GM23338 (cell line): Measurements from ENCODE around the gene MFRP. TPM values are rescaled to one million over a fixed set of nuclear protein-coding genes. Genes with fewer than 3 reads are reported as not detected.

Source experiments
- ATAC-seq: fragments of 200-7000 bp; cut with Tn5 transposase; 3 replicates; pipeline ENCODE4 v1.9.1; 2020
- DNase-seq: peaks from one replicate; pipeline ENCODE4 v3.0.0-alpha.2; 2015; ENCODE audit warnings: low spot score
- H2AFZ ChIP-seq: fragments of 200-600 bp; sonication (generic); 2 replicates; pipeline ENCODE4 v1.8.0; 2016; ENCODE audit warnings: antibody characterized with exemption, mild to moderate bottlenecking, moderate library complexity
- H3F3A ChIP-seq: fragments of 200-600 bp; sonication (generic); replicated peaks from 2 replicates; pipeline ENCODE4 v1.8.0; 2017; ENCODE audit warnings: antibody characterized with exemption, mixed run types, low read depth
- H3K27ac ChIP-seq: fragments of 200-600 bp; sonication (generic); 2 replicates; pipeline ENCODE4 v1.6.1; 2016; ENCODE audit warnings: low read depth
- H3K27me3 ChIP-seq: fragments of 200-600 bp; sonication (generic); 2 replicates; pipeline ENCODE4 v1.8.0; 2016; ENCODE audit warnings: mild to moderate bottlenecking, mixed run types, moderate library complexity; ENCODE audit not compliant: insufficient read depth
- H3K36me3 ChIP-seq: fragments of 200-600 bp; sonication (generic); 2 replicates; pipeline ENCODE4 v1.8.0; 2016; ENCODE audit warnings: mild to moderate bottlenecking; ENCODE audit not compliant: insufficient read depth
- H3K4me1 ChIP-seq: fragments of 200-600 bp; sonication (generic); 2 replicates; pipeline ENCODE4 v1.8.0; 2016; ENCODE audit warnings: mild to moderate bottlenecking, moderate library complexity; ENCODE audit not compliant: insufficient read depth
- H3K4me2 ChIP-seq: fragments of 200-600 bp; sonication (generic); 2 replicates; pipeline ENCODE4 v1.7.1; 2017; ENCODE audit warnings: mixed run types
- H3K4me3 ChIP-seq: fragments of 200-600 bp; sonication (generic); 2 replicates; pipeline ENCODE4 v1.6.1; 2016; ENCODE audit warnings: mixed run types
- H3K79me2 ChIP-seq: fragments of 200-600 bp; sonication (generic); replicated peaks from 2 replicates; pipeline ENCODE4 v1.8.0; 2017; ENCODE audit warnings: mild to moderate bottlenecking; ENCODE audit not compliant: insufficient read depth
- H3K9me2 ChIP-seq: fragments of 200-600 bp; sonication (generic); 2 replicates; pipeline ENCODE4 v1.8.0; 2017; ENCODE audit not compliant: insufficient read depth
- H4K20me1 ChIP-seq: fragments of 200-600 bp; sonication (generic); replicated peaks from 2 replicates; pipeline ENCODE4 v1.8.0; 2017; ENCODE audit warnings: mild to moderate bottlenecking; ENCODE audit not compliant: insufficient read depth
- H3K27ac Mint-ChIP-seq: 2 replicates; pipeline ENCODE4 v1.8.0; 2020; ENCODE audit warnings: inconsistent platforms, mild to moderate bottlenecking, moderate library complexity, mixed read lengths
- H3K27me3 Mint-ChIP-seq: 3 replicates; pipeline ENCODE4 v1.8.0; 2022; ENCODE audit warnings: low read depth, mild to moderate bottlenecking, moderate library complexity, mixed read lengths, inconsistent platforms; ENCODE audit not compliant: insufficient read depth, poor library complexity
- H3K36me3 Mint-ChIP-seq: 3 replicates; pipeline ENCODE4 v1.8.0; 2021; ENCODE audit warnings: low read depth, mild to moderate bottlenecking, inconsistent platforms, moderate library complexity, mixed read lengths
- H3K4me1 Mint-ChIP-seq: 3 replicates; pipeline ENCODE4 v1.8.0; 2020; ENCODE audit warnings: mild to moderate bottlenecking, inconsistent platforms, mixed read lengths
- H3K4me3 Mint-ChIP-seq: 3 replicates; pipeline ENCODE4 v1.8.0; 2021; ENCODE audit warnings: moderate library complexity, mild to moderate bottlenecking, inconsistent platforms, mixed read lengths
- H3K9me3 Mint-ChIP-seq: 3 replicates; pipeline ENCODE4 v1.8.0; 2020; ENCODE audit warnings: moderate library complexity, mild to moderate bottlenecking, inconsistent platforms, mixed read lengths
- CREB1 ChIP-seq: fragments of 250-450 bp; sonication (Bioruptor Pico); IDR thresholded peaks from 2 replicates; pipeline ENCODE4 v1.5.0; 2020; ENCODE audit warnings: low read depth, mild to moderate bottlenecking, moderate library complexity
- EZH2 ChIP-seq: fragments of 200-600 bp; sonication (generic); IDR thresholded peaks from one replicate; pipeline ENCODE4 v1.8.0; 2017; ENCODE audit warnings: antibody characterized with exemption, mild to moderate bottlenecking, low read depth; ENCODE audit not compliant: unreplicated experiment
- POLR2AphosphoS5 ChIP-seq: IDR thresholded peaks from 2 replicates; pipeline ENCODE4 v1.6.1; 2016; ENCODE audit warnings: antibody characterized with exemption, low read depth
- polyA plus RNA-seq: library from polyadenylated mRNA; unstranded; fragments of >200 nt; fragmentation: Nextera tagmentation; extraction: Ambion mirVana; gene quantifications from 2 replicates; pipeline ENCODE4 v1.2.1, GENCODE V29; 2016
- total RNA-seq: library from RNA; depleted of rRNA; stranded (reverse); fragments of >200 nt; shearing (Covaris generic); gene quantifications from 2 replicates; pipeline ENCODE4 v1.2.3, GENCODE V29; 2014
- TF ChIP-seq, protein P1 (sequence below): fragments of 250-450 bp; sonication (Bioruptor Pico); IDR thresholded peaks from 2 replicates; pipeline ENCODE4 v1.5.0; 2020; ENCODE audit warnings: mild to moderate bottlenecking, moderate library complexity
- TF ChIP-seq, protein P2 (sequence below), 2 experiments: fragments of 200-600 bp in 1 of 2; sonication (generic) in 1 of 2; conservative IDR thresholded peaks; 2 replicates each; pipeline versions ENCODE4 v1.5.1 to v1.6.1; 2016 to 2017; ENCODE audit warnings: antibody characterized with exemption in 2 of 2, low read depth in 2 of 2, mild to moderate bottlenecking in 2 of 2, moderate library complexity in 1 of 2

Gene MFRP
- total and polyA plus RNA-seq, 2 experiments from 2014 or later = 0.03 TPM; not detected in 1

DNA sequence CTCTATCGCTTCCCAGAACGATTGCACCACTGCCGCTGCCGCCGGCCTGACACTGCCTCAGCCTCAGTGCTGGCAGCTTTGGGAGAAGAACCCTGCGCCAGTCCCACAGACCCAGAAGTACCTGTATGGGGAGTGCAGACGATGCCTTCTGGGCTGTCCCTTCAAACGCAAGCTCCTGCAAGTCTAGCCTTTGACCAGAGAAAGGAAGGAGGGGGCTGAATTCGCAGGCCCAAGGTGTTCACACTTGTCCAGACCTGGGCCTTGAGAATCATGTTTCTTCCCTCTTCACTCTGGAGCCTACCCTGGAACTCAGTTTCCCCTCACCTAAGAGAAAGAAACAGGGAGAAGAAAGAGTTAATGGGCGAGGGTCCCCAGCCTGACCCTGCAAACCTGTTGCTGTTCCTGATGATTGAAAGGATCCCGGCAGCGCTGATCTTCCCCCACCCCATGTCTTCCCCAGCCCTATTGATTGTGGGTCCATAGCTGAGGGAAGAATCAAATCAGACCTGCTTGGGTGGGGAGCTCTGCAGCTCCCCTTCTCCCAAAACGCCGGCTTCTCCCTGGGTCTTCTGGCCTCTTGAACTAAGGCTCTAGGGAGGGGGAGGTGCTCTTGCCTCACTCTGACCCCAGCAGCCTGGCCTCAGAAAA, 28.8 kb downstream of the MFRP start (continued):
- TF ChIP-seq, protein P1, sequence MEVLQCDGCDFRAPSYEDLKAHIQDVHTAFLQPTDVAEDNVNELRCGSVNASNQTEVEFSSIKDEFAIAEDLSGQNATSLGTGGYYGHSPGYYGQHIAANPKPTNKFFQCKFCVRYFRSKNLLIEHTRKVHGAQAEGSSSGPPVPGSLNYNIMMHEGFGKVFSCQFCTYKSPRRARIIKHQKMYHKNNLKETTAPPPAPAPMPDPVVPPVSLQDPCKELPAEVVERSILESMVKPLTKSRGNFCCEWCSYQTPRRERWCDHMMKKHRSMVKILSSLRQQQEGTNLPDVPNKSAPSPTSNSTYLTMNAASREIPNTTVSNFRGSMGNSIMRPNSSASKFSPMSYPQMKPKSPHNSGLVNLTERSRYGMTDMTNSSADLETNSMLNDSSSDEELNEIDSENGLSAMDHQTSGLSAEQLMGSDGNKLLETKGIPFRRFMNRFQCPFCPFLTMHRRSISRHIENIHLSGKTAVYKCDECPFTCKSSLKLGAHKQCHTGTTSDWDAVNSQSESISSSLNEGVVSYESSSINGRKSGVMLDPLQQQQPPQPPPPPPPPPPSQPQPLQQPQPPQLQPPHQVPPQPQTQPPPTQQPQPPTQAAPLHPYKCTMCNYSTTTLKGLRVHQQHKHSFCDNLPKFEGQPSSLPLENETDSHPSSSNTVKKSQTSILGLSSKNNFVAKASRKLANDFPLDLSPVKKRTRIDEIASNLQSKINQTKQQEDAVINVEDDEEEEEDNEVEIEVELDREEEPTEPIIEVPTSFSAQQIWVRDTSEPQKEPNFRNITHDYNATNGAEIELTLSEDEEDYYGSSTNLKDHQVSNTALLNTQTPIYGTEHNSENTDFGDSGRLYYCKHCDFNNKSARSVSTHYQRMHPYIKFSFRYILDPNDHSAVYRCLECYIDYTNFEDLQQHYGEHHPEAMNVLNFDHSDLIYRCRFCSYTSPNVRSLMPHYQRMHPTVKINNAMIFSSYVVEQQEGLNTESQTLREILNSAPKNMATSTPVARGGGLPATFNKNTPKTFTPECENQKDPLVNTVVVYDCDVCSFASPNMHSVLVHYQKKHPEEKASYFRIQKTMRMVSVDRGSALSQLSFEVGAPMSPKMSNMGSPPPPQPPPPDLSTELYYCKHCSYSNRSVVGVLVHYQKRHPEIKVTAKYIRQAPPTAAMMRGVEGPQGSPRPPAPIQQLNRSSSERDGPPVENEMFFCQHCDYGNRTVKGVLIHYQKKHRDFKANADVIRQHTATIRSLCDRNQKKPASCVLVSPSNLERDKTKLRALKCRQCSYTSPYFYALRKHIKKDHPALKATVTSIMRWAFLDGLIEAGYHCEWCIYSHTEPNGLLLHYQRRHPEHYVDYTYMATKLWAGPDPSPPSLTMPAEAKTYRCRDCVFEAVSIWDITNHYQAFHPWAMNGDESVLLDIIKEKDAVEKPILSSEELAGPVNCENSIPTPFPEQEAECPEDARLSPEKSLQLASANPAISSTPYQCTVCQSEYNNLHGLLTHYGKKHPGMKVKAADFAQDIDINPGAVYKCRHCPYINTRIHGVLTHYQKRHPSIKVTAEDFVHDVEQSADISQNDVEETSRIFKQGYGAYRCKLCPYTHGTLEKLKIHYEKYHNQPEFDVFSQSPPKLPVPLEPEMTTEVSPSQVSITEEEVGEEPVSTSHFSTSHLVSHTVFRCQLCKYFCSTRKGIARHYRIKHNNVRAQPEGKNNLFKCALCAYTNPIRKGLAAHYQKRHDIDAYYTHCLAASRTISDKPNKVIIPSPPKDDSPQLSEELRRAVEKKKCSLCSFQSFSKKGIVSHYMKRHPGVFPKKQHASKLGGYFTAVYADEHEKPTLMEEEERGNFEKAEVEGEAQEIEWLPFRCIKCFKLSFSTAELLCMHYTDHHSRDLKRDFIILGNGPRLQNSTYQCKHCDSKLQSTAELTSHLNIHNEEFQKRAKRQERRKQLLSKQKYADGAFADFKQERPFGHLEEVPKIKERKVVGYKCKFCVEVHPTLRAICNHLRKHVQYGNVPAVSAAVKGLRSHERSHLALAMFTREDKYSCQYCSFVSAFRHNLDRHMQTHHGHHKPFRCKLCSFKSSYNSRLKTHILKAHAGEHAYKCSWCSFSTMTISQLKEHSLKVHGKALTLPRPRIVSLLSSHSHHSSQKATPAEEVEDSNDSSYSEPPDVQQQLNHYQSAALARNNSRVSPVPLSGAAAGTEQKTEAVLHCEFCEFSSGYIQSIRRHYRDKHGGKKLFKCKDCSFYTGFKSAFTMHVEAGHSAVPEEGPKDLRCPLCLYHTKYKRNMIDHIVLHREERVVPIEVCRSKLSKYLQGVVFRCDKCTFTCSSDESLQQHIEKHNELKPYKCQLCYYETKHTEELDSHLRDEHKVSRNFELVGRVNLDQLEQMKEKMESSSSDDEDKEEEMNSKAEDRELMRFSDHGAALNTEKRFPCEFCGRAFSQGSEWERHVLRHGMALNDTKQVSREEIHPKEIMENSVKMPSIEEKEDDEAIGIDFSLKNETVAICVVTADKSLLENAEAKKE (CRISPR knock-in tag) = no peak
- TF ChIP-seq, protein P2, sequence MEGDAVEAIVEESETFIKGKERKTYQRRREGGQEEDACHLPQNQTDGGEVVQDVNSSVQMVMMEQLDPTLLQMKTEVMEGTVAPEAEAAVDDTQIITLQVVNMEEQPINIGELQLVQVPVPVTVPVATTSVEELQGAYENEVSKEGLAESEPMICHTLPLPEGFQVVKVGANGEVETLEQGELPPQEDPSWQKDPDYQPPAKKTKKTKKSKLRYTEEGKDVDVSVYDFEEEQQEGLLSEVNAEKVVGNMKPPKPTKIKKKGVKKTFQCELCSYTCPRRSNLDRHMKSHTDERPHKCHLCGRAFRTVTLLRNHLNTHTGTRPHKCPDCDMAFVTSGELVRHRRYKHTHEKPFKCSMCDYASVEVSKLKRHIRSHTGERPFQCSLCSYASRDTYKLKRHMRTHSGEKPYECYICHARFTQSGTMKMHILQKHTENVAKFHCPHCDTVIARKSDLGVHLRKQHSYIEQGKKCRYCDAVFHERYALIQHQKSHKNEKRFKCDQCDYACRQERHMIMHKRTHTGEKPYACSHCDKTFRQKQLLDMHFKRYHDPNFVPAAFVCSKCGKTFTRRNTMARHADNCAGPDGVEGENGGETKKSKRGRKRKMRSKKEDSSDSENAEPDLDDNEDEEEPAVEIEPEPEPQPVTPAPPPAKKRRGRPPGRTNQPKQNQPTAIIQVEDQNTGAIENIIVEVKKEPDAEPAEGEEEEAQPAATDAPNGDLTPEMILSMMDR (conservative IDR thresholded peaks at IDR 0.05; ENCODE audit: low read depth in 2 of 2) = no peak

DNA sequence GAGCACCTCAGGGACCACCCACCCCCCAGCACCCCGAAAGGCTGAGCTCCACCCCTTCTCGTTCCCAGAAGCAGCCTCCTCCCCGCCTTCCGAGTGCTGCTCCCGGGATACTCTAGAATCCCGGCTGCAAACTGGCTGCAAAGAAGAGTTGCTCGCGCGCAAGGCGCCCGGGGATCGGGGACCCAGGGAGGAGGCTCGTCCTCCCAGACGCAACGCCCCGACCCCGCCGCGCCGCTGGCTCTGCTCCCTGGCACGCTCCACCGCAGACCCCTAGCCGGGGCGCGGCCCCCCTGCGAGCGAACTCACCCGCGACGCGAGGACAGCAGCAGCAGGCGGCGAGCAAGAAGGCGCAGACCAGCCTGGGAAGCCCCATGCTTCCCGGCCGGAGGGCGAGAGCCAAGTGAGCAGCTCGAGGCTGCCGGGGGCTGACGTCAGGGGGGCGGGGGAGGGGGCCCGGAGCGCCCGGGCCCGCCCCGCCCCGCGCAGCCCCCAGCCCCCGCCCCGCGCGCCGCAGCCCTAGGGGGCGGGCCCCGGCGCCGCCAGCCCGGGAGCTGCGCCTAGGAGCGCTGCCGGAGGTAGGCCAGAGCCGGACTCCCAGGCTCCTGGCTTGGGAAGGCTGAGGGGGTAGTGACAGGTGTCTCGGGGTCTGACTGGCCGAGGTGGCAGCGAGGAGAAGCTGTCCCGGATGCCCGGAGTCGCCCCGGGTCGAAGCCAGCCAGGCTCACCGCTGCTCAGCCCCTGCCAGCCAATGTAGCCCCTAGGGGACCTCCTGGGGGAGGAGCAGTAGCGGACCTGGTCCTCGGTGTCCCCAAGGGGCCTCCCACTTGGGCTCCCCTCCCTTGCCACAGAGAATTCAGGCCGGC, 29.5 kb downstream of the MFRP start, which contains the start of gene MCAM:
Gene MCAM, minus strand, starts transcription at position 402 of the 863 bp plus-strand sequence. Its CDS starts 29 bp downstream, at position 373.
- Mint-ChIP-seq H3K4me1 (peaks cover 31% of the 10 kb centered on the region), H3K9me3 (no peaks in the 10 kb centered on the region), H3K36me3 (peaks cover 3% of the 10 kb centered on the region; the same call in 1 of the 3 replicates), H3K27ac (no peak within 1 kb of the TSS), H3K27me3 (peaks cover 58% of the 10 kb centered on the region), H3K4me3 (peak within 1 kb of the TSS; percentile 68)
- TF ChIP-seq POLR2AphosphoS5 (peak; percentile 88), CREB1 (CRISPR knock-in tag) (0 out of 2 replicates have a peak, but pooled peaks have one; percentile 39), EZH2 (no peak)
- H2AFZ ChIP-seq = peak within 1 kb of the TSS; percentile 72
- peak within 1 kb of the TSS; percentile 86 for H3K4me3 ChIP-seq
- ATAC-seq (peak; percentile 6), DNase-seq (peak; percentile 66)
- peak within 1 kb of the TSS; percentile 98 for H3K4me2 ChIP-seq
- H3K27me3 ChIP-seq = peaks cover 42% of the 10 kb centered on the region
- H3F3A ChIP-seq = peaks cover 18% of the 10 kb centered on the region
- H3K27ac ChIP-seq = no peak within 1 kb of the TSS
- no peaks in the 10 kb centered on the region for H3K9me2 ChIP-seq
- peaks cover 7% of the 10 kb centered on the region; the same call in 1 of the 2 replicates for H4K20me1 ChIP-seq
- H3K4me1 ChIP-seq = peaks cover 42% of the 10 kb centered on the region
- no peaks in the 10 kb centered on the region for H3K36me3 ChIP-seq
- H3K79me2 ChIP-seq = no peaks in the 10 kb centered on the region
